H9 (cell line): ENCODE measurements around the gene ARHGAP30. TPM values are rescaled to one million over a fixed set of nuclear protein-coding genes. Genes with fewer than 3 reads are reported as not detected.

Experiments used
- DNase-seq: peaks from one replicate; pipeline ENCODE4 v3.0.0-alpha.2; 2017
- H2AFZ ChIP-seq: one replicate; pipeline ENCODE4 v1.6.1; 2013; ENCODE audit warnings: mild to moderate bottlenecking, low read length, control low read depth, moderate library complexity
- H2AK5ac ChIP-seq: 2 replicates; pipeline ENCODE4 v1.6.1; 2013; ENCODE audit warnings: low read length, control low read depth, mixed read lengths; ENCODE audit not compliant: insufficient read length
- H2BK120ac ChIP-seq: one replicate; pipeline ENCODE4 v1.6.1; 2013; ENCODE audit warnings: low read depth, mild to moderate bottlenecking, low read length, control low read depth, inconsistent platforms; ENCODE audit not compliant: poor library complexity, severe bottlenecking
- H2BK12ac ChIP-seq: 2 replicates; pipeline ENCODE4 v1.6.1; 2013; ENCODE audit warnings: low read length, control low read depth, mixed read lengths, low read depth; ENCODE audit not compliant: insufficient read length
- H2BK15ac ChIP-seq: 2 replicates; pipeline ENCODE4 v1.6.1; 2013; ENCODE audit warnings: low read depth, low read length, control low read depth
- H2BK20ac ChIP-seq: one replicate; pipeline ENCODE4 v1.6.1; 2013; ENCODE audit warnings: low read depth, mild to moderate bottlenecking, low read length, control low read depth, inconsistent platforms; ENCODE audit not compliant: poor library complexity, severe bottlenecking
- H2BK5ac ChIP-seq: 2 replicates; pipeline ENCODE4 v1.6.1; 2013; ENCODE audit warnings: low read length, control low read depth, mixed read lengths; ENCODE audit not compliant: insufficient read length
- H3K14ac ChIP-seq: 2 replicates; pipeline ENCODE4 v1.6.1; 2013; ENCODE audit warnings: low read length, control low read depth; ENCODE audit not compliant: insufficient read depth
- H3K18ac ChIP-seq: 2 replicates; pipeline ENCODE4 v1.6.1; 2013; ENCODE audit warnings: low read depth, mild to moderate bottlenecking, mixed read lengths, low read length, control low read depth; ENCODE audit not compliant: insufficient read length
- H3K23ac ChIP-seq: 2 replicates; pipeline ENCODE4 v1.6.1; 2013; ENCODE audit warnings: low read length, control low read depth, mixed read lengths, low read depth; ENCODE audit not compliant: insufficient read length
- H3K23me2 ChIP-seq: 2 replicates; pipeline ENCODE4 v1.6.1; 2013; ENCODE audit warnings: low read depth, mild to moderate bottlenecking, mixed read lengths, low read length, control low read depth; ENCODE audit not compliant: insufficient read length, poor library complexity, severe bottlenecking
- H3K27ac ChIP-seq: 2 replicates; pipeline ENCODE4 v1.5.1; 2013; ENCODE audit warnings: low read length, control low read depth, mixed read lengths, low read depth; ENCODE audit not compliant: insufficient read length
- H3K27me3 ChIP-seq: 2 replicates; pipeline ENCODE4 v1.6.1; 2013; ENCODE audit warnings: low read length, control low read depth, inconsistent platforms; ENCODE audit not compliant: insufficient read depth
- H3K4ac ChIP-seq: 2 replicates; pipeline ENCODE4 v1.6.1; 2013; ENCODE audit warnings: low read depth, mild to moderate bottlenecking, control low read depth, inconsistent platforms, low read length, moderate library complexity
- H3K4me1 ChIP-seq: 2 replicates; pipeline ENCODE4 v1.6.1; 2013; ENCODE audit warnings: low read length, control low read depth, inconsistent platforms; ENCODE audit not compliant: insufficient read depth
- H3K4me2 ChIP-seq: 2 replicates; pipeline ENCODE4 v1.6.1; 2013; ENCODE audit warnings: low read length, control low read depth, mixed read lengths; ENCODE audit not compliant: insufficient read length, insufficient read depth
- H3K56ac ChIP-seq: 2 replicates; pipeline ENCODE4 v1.6.1; 2013; ENCODE audit warnings: low read depth, mild to moderate bottlenecking, mixed read lengths, low read length, control low read depth; ENCODE audit not compliant: insufficient read length
- H3K79me1 ChIP-seq: 2 replicates; pipeline ENCODE4 v1.6.1; 2013; ENCODE audit warnings: low read depth, mild to moderate bottlenecking, moderate library complexity, low read length, control low read depth, inconsistent platforms; ENCODE audit not compliant: insufficient read depth, poor library complexity, severe bottlenecking
- H3K79me2 ChIP-seq: 2 replicates; pipeline ENCODE4 v1.6.1; 2013; ENCODE audit warnings: low read length, control low read depth, inconsistent platforms; ENCODE audit not compliant: insufficient read depth
- H3K9ac ChIP-seq: 2 replicates; pipeline ENCODE4 v1.6.1; 2013; ENCODE audit warnings: low read length, control low read depth, mixed read lengths; ENCODE audit not compliant: insufficient read length; ENCODE audit errors: extremely low read depth
- H3K9me3 ChIP-seq: one replicate; pipeline ENCODE4 v1.6.1; 2013; ENCODE audit warnings: low read depth, low read length, inconsistent platforms; ENCODE audit not compliant: control insufficient read depth
- H3T11ph ChIP-seq: one replicate; pipeline ENCODE4 v1.6.1; 2013; ENCODE audit warnings: mild to moderate bottlenecking, low read length, control low read depth, inconsistent platforms
- H4K20me1 ChIP-seq: one replicate; pipeline ENCODE4 v1.6.1; 2013; ENCODE audit not compliant: control insufficient read depth, insufficient read length, insufficient read depth
- H4K5ac ChIP-seq: 2 replicates; pipeline ENCODE4 v1.6.1; 2013; ENCODE audit warnings: low read depth, mild to moderate bottlenecking, mixed read lengths, low read length, control low read depth; ENCODE audit not compliant: insufficient read length
- H4K8ac ChIP-seq: replicated peaks from 2 replicates; pipeline ENCODE4 v1.6.1; 2013; ENCODE audit warnings: low read length, control low read depth, mixed read lengths, low read depth; ENCODE audit not compliant: insufficient read length
- H4K91ac ChIP-seq: 2 replicates; pipeline ENCODE4 v1.6.1; 2013; ENCODE audit warnings: low read depth, mild to moderate bottlenecking, moderate library complexity, mixed read lengths, low read length, control low read depth; ENCODE audit not compliant: insufficient read length
- H3K27ac Mint-ChIP-seq, 3 experiments: 2 replicates in 2 of 3; 3 replicates in 1 of 3; pipeline ENCODE4 v1.8.0; 2020 to 2021; ENCODE audit warnings: mixed read lengths in 3 of 3, mild to moderate bottlenecking in 1 of 3, moderate library complexity in 1 of 3
- H3K27me3 Mint-ChIP-seq: 2 replicates; pipeline ENCODE4 v1.8.0; 2021; ENCODE audit warnings: low read depth, mild to moderate bottlenecking, moderate library complexity, mixed read lengths
- H3K36me3 Mint-ChIP-seq, 3 experiments: 2 replicates in 2 of 3; 3 replicates in 1 of 3; pipeline ENCODE4 v1.8.0; 2020 to 2021; ENCODE audit warnings: low read depth in 3 of 3, mixed read lengths in 3 of 3; ENCODE audit not compliant: insufficient read depth in 1 of 3
- H3K4me1 Mint-ChIP-seq, 2 experiments: 2 replicates each; pipeline ENCODE4 v1.8.0; 2020; ENCODE audit warnings: mixed read lengths in 2 of 2
- H3K4me3 Mint-ChIP-seq, 2 experiments: 2 replicates in 1 of 2; 3 replicates in 1 of 2; pipeline ENCODE4 v1.8.0; 2020 to 2021; ENCODE audit warnings: mild to moderate bottlenecking in 2 of 2, mixed read lengths in 2 of 2, moderate library complexity in 1 of 2
- H3K9me3 Mint-ChIP-seq, 2 experiments: 2 replicates in 1 of 2; 3 replicates in 1 of 2; pipeline ENCODE4 v1.8.0; 2020; ENCODE audit warnings: mild to moderate bottlenecking in 2 of 2, mixed read lengths in 2 of 2, moderate library complexity in 1 of 2
- CTCF ChIP-seq: fragments of 200-600 bp; sonication (generic); conservative IDR thresholded peaks from 3 replicates; pipeline ENCODE4 v1.8.0; 2021; ENCODE audit warnings: antibody characterized with exemption, mild to moderate bottlenecking
- WGBS: extraction: QIAGEN DNeasy Blood & Tissue Kit; methylation state at CpG from one replicate; pipeline ENCODE4 v1.1.7; 2013; ENCODE audit warnings: missing lambda C conversion rate, low lambda C conversion rate, mixed read lengths; ENCODE audit not compliant: insufficient read length; ENCODE audit errors: extremely low coverage; 5-methylcytosine and 5-hydroxymethylcytosine counted together
- total RNA-seq: library from RNA; stranded (reverse); gene quantifications from 2 replicates; pipeline ENCODE4 v1.2.1, GENCODE V29; 2021

ARHGAP30 gene
- total RNA-seq, 1 experiment from 2014 or later = 0.13 TPM

- no CpG with 5 or more reads among the region's 34 CpGs for WGBS
- H3K9ac ChIP-seq = peak overlapping the region; percentile 48
Measured at GRCh38 chr1:161021165-161021969, 48.3 kb downstream of the ARHGAP30 start.

More at GRCh38 chr1:161021165-161021969, 48.3 kb downstream of the ARHGAP30 start:
- TF ChIP-seq CTCF = no peak
- Histone ChIP-seq H3K56ac (no peak overlapping the region), H3T11ph (no peak overlapping the region), H3K27ac (peak overlapping the region; percentile 84), H2BK15ac (no peak overlapping the region), H4K8ac (no peak overlapping the region), H3K79me2 (peaks cover 34% of the 10 kb centered on the region), H4K20me1 (no peaks in the 10 kb centered on the region), H3K4me1 (peaks cover 13% of the 10 kb centered on the region), H4K91ac (no peak overlapping the region), H3K4ac (no peak overlapping the region), H3K79me1 (no peaks in the 10 kb centered on the region), H2BK12ac (no peak overlapping the region), H3K18ac (no peak overlapping the region), H3K9me3 (no peaks in the 10 kb centered on the region), H3K4me2 (peak overlapping the region; percentile 89), H3K14ac (no peak overlapping the region; the same call in 1 of the 2 replicates), H2BK5ac (no peak overlapping the region), H3K27me3 (no peaks in the 10 kb centered on the region), H2BK20ac (no peak overlapping the region), H2AFZ (no peak overlapping the region), H4K5ac (no peak overlapping the region), H2AK5ac (no peak overlapping the region), H3K23ac (no peak overlapping the region), H2BK120ac (no peak overlapping the region), H3K23me2 (peaks cover 8% of the 10 kb centered on the region)
- DNase-seq = peak; percentile 100
- no peaks in the 10 kb centered on the region for H3K27me3 Mint-ChIP-seq
- no peaks in the 10 kb centered on the region; a peak in 1 of 5 replicates for H3K9me3 Mint-ChIP-seq
- H3K4me3 Mint-ChIP-seq = peak overlapping the region; percentile 87 to 96
- peaks cover 5 to 11% (median 8%) of the 10 kb centered on the region in 3 experiments; a peak in 4 of 7 replicates for H3K36me3 Mint-ChIP-seq
- H3K4me1 Mint-ChIP-seq = peaks cover 48 to 57% of the 10 kb centered on the region in 2 experiments
- peak overlapping the region; percentile 98 to 100 (median 99) for H3K27ac Mint-ChIP-seq
